Ishikawa (cell line): Measurements from ENCODE around the gene OR2S2.

Experiments
- CEBPB ChIP-seq: IDR thresholded peaks from 2 replicates; pipeline ENCODE4 v1.6.1; 2012
- CREB1 ChIP-seq: IDR thresholded peaks from 2 replicates; pipeline ENCODE4 v1.6.1; 2012; ENCODE audit warnings: low read depth
- EGR1 ChIP-seq: IDR thresholded peaks from 2 replicates; pipeline ENCODE4 v1.6.1; 2012
- EP300 ChIP-seq: IDR thresholded peaks from 2 replicates; pipeline ENCODE4 v1.6.1; 2012; ENCODE audit warnings: borderline replicate concordance
- FOXM1 ChIP-seq: IDR thresholded peaks from 2 replicates; pipeline ENCODE4 v1.6.1; 2012; ENCODE audit warnings: low read depth, borderline replicate concordance
- MAX ChIP-seq: IDR thresholded peaks from 2 replicates; pipeline ENCODE4 v1.6.1; 2012
- NFIC ChIP-seq: IDR thresholded peaks from 2 replicates; pipeline ENCODE4 v1.6.1; 2012
- RAD21 ChIP-seq: IDR thresholded peaks from 2 replicates; pipeline ENCODE4 v1.6.1; 2012; ENCODE audit warnings: low read depth
- REST ChIP-seq: IDR thresholded peaks from 2 replicates; pipeline ENCODE4 v1.6.1; 2012; ENCODE audit warnings: low read depth, mild to moderate bottlenecking
- TAF1 ChIP-seq: IDR thresholded peaks from 2 replicates; pipeline ENCODE4 v1.6.1; 2012; ENCODE audit warnings: low read depth, mild to moderate bottlenecking
- TCF12 ChIP-seq: IDR thresholded peaks from 2 replicates; pipeline ENCODE4 v1.6.1; 2012; ENCODE audit warnings: low read depth
- TEAD4 ChIP-seq: IDR thresholded peaks from 2 replicates; pipeline ENCODE4 v1.6.1; 2012
- USF1 ChIP-seq: IDR thresholded peaks from 2 replicates; pipeline ENCODE4 v1.6.1; 2012
- YY1 ChIP-seq: IDR thresholded peaks from 2 replicates; pipeline ENCODE4 v1.6.1; 2012; ENCODE audit warnings: low read depth
- ZBTB7A ChIP-seq: IDR thresholded peaks from 2 replicates; pipeline ENCODE4 v1.6.1; 2012; ENCODE audit warnings: low read depth

The OR2S2 gene

GRCh38 chr9:35932735-35933134 is 25.2 kb downstream of the OR2S2 start:
- TF ChIP-seq NFIC, result no peak
- TF ChIP-seq ZBTB7A, result no peak
- no peak for TF ChIP-seq TEAD4
- no peak for TF ChIP-seq RAD21
- TF ChIP-seq TCF12, result no peak
- TF ChIP-seq FOXM1, result no peak
- no peak for TF ChIP-seq EGR1
- TF ChIP-seq USF1, result no peak
- TF ChIP-seq TAF1, result no peak
- TF ChIP-seq EP300, result no peak
- no peak for TF ChIP-seq YY1
- TF ChIP-seq CEBPB, result no peak
- no peak for TF ChIP-seq MAX
- TF ChIP-seq CREB1, result no peak
- TF ChIP-seq REST, result no peak

- no peak for TF ChIP-seq TCF12
- TF ChIP-seq NFIC, result no peak
- TF ChIP-seq CEBPB, result no peak
- TF ChIP-seq FOXM1, result no peak
- no peak for TF ChIP-seq USF1
- no peak for TF ChIP-seq TAF1
- TF ChIP-seq REST, result no peak
- no peak for TF ChIP-seq ZBTB7A
- TF ChIP-seq YY1, result no peak
- TF ChIP-seq RAD21, result no peak
- no peak for TF ChIP-seq MAX
- TF ChIP-seq EP300, result no peak
- no peak for TF ChIP-seq TEAD4
- no peak for TF ChIP-seq EGR1
- no peak for TF ChIP-seq CREB1
Observed at GRCh38 chr9:35930989-35931388, 27.0 kb downstream of the OR2S2 start.

- TF ChIP-seq CREB1 (no peak), CEBPB (no peak), MAX (no peak), REST (no peak)
Observed at GRCh38 chr9:35930521-35930920, 27.4 kb downstream of the OR2S2 start.

GRCh38 chr9:35929453-35929718 is 28.6 kb downstream of the OR2S2 start:
- TF ChIP-seq EGR1 (no peak), USF1 (no peak), TCF12 (no peak), CREB1 (no peak), RAD21 (no peak), YY1 (no peak), FOXM1 (no peak), MAX (no peak), EP300 (no peak), CEBPB (no peak)
